HG02852 (cell line): ENCODE measurements around the gene MYOM1.

Experiments
- ATAC-seq: cut with Tn5 transposase; IDR thresholded peaks from one replicate; pipeline ENCODE4 v1.9.1; 2021; ENCODE audit warnings: mild to moderate bottlenecking, moderate library complexity; ENCODE audit not compliant: unreplicated experiment

Gene MYOM1

DNA sequence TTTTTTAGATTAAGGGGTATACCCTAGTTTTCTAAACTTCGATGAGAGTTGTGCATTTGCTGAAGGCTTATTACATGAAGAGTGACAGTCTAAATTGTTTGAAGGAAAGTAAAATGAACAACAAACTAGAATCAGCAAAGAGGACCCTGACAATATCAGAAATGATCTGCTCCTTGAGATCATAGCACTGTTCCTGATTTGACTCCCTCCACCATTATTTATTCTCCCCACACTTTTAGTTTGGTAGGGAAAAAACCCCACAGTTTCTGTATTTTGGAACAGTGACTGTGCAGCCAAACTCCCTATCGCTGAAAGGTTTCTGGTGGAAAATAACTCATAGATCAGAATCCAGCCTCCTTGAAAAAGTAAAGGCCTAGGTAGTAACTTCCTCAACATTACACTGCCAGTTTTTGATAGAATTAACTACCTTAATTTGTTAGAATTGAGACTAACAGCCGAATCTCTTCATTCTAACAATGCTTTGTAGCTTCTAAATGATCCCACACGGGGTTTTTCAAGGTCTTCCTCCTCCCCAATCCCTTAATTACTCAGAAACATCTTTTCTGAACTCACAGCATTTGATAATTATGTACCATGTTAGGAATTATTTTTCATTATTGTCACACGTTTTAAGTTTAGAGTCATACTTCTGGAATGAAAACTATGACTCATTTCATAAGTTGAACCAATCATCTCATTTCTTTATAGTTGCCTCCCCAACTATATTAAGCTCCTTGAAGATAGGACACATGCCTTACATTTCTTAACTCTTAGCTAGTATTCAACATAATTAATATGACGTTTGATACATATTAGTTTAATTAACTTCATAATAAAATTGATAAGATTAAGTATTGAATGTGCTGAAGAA is 30.7 kb upstream of the MYOM1 start:
- ATAC-seq: no peak

DNA sequence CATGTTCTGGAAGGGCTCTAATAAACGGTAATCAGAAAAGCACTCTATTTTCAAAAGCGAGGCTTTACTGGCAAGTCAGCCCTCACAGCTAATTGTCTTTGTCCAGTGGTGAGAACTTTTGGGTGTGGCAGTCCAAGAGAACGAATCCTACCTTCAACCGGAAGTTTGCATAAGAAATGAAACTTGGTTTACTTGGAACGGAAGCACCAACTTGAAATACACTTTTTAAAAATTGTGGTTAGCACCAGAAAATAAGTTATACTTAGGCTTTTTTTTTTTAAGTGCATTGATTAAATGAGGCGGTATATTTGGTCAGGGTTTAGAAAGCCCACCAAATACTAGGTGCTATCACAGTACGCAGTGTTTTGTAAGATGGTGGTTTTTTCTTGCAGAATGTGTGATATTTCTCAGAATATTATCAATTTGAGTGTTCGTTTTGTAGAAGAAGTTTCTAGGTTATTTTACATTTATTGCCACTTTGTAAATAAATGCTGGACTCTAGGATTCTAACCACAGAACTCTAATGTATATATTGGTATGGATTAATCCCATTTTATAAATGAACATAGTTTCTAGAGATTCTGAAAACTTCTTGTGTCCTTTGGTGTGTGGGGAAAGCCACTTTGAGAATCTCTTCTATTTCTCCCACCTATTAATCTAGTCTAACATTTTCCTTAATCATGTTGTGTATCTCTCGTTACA is 29.0 kb upstream of the MYOM1 start:
- no peak for ATAC-seq

DNA sequence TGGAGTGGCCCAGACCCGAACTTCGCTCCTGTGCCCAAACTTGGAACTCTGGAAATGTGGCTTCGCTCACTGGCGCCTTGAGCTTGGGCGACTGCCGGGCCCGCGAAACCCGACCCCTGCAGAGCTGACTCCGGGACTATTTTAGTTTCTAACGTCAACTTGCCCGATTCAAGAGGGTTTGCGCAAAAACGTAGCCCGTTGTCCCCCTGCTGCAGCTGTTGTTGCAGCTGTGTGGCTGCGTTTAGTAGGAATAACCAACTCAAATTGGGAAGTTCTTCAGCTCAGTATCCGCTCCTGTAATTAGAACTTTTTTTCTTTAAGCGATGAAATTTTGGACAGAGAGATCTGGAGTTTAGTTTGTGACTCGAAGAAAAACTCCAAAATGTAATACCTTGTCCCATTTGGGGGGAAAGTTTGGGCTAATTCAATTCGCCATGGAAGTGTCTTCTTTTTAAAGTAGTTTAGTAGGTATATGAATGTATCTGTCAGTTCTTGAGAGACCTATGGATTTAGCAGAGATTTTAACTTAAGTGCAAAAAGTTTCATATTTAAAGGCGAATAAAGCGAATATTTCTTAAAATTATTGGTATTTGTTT is 28.4 kb upstream of the MYOM1 start:
- ATAC-seq: peak; percentile 1

DNA sequence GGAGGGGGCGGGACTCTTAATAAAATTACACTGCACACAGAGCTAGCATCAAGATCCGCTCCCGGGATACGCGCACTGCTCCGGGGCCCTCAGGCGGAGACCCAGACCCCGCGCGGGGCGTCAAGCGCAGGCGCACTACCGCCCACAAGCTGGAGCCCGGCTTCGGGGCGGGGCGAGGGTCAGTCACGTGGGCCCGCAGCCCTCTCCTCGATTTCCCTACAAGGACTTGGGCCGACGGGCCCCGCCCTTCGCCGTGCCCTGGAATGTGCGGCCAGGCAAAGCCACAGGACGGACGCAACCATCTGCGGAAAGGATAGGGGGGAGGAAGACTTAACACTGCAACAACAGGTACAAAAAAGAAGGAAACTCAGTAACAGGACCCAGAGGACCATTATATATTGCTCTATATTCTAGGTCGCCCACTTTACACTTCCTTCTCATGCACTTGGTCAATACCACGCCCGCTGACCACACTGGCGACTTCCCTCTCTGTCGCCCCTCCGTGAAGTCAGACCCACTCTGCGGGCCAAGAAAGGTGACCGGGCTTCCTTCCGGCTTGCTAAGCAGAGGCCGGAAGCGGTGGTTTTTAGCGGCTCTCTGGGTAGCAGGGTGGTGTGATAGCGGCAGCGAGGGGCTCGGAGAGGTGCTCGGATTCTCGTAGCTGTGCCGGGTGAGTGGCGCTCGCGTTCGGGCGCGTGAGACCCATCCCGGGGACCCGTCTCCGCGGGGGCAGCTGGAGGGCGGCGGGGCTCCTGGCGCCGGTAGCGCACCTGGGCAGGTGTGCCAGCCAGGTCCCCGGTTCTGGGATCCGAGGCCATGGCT is 27.7 kb upstream of the MYOM1 start, which contains the start of gene MYL12A:
TSS of gene MYL12A (plus strand) at position 562 of the 822 bp plus-strand sequence. CDS start 5,447 bp downstream, outside the sequence.
- ATAC-seq: peak; percentile 83

DNA sequence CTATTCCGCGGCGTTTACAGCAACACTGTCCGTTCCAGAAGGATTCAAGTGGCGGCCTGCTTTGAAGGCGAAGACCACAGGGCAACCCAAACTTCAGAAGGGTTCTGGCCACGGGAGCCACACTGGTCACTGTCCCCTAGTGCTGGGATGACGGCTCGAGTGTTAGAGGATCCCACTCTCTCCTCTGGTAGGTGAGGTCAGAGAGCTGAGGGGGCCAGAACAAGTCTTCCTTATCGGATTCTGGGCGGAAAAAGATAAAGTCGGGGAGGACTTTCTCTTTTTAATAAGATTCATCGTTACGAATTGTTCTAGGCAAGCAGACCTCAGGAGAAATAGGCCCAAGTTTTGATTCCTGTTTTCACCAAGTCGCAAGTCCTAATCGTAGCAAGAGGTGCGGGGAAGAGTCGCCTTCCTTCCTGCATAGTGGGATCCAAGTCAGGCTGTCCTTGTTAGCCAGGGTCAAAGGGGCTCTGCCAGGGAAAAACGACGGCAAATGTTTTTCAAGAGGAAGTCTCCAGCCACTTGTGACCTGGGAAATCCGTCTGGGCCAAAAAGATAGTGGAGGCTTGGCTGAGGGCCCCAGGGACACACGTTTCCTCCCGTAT is 27.0 kb upstream of the MYOM1 start:
- no peak for ATAC-seq

DNA sequence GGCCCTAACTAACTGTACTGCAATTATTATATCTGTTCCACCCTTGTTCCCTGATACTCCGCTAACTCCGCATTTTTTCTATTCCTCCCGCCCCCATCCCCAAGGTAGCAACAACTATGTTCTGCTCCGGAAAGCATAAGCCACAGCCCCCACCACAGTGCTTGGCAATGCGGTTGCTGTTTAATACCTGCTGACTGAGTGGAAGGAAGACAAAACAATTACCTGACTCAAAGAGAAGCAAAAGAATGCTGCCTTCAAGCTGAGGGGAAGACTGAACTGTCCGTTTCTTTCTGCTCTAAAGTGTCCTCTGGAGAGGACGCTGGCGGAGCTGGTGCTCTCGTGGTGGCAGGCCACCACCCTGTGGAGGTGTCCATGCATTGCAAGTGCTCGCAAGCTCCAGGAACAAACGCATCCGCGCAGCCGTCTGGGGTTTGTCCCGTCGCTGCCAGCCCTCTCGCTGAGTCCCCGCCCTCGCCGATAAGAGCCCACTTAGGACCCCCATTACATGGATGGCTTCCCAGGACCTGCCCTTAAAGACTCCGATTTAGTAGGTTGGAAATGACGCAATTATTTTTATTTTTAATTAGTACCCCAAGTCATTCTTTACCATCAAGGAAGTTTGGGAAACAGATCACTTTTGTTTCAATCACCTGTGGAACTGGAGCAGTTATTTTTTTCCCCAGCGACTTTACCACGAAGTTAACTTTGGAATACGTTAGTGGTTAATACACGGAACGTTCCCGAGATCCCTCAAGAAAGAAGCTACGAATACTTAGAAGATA is 26.3 kb upstream of the MYOM1 start:
- ATAC-seq: peak; percentile 39

DNA sequence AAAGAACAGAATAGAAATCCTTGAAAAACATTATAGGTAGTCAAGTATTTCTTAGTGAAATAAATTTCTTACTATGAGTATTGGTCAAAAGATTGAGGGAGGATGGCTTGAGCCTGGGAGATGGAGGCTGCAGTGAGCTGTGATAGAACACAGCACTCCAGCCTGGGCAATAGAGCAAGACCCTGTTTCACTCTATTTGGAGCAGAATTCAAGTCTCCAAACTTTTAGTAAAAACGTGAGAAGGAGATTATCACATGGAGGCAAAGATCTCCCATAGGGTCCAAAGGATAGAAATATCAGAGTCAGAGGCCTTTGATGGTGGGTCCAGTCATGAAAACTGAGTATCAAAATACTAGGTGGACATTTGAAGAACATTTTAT is 25.4 kb upstream of the MYOM1 start:
- ATAC-seq: no peak

DNA sequence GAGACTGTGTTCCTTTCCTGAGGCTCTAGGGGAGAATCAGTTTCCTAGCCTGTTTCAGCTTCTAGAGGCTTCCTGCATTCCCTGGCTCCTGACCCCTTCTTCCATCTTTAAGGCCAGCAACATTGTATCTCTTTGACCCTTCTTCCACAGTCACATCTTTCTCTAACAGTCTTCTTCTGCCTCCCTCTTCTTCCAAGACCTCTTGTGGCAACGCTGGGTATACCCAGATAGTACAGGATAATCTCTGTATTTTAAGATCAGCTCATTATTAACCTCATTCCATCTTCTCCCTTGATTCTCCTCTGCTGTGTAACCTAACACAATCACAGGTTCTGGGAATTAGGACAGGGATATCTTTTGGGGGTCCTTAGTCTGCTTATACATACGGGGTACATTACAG is 19.0 kb upstream of the MYOM1 start:
- ATAC-seq: no peak

DNA sequence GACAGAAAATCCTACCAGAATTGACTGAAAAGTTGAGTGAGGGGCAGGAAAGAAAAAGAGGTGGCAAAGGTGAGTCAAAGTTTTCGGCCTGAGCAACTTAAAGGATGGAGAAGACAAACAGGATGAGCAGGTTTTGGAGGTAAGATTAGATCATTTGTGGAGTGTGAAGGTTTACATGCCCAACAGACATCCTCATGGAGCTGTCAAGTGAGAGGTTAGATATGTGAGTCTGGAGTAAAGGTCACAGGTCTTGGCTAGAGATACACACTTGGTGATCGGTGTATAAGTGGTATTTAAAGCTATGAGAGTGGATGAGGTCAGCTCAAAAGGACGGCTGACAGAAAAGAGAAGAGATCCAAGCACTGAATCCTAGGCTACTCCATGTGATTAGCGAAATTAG is 16.7 kb upstream of the MYOM1 start:
- ATAC-seq: no peak

DNA sequence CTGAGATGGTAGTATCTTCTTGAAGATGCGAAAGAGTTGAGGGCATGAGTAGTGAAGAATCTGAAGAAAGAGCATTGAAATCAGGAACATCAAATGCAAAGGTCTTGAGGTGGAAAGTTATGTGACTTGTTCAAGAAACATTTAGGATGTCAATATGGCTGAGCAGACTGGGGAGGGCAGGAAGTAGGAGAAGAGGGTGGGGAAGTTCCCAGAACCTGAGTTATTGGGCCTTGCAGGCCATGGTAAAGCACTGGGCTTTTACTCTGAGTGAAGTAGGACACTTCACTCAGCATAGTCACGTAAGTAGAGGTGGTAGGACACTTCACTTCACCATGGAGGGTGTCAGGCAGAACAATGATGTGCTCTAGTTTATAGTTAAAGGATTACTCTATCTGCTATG is 16.1 kb upstream of the MYOM1 start:
- no peak for ATAC-seq

DNA sequence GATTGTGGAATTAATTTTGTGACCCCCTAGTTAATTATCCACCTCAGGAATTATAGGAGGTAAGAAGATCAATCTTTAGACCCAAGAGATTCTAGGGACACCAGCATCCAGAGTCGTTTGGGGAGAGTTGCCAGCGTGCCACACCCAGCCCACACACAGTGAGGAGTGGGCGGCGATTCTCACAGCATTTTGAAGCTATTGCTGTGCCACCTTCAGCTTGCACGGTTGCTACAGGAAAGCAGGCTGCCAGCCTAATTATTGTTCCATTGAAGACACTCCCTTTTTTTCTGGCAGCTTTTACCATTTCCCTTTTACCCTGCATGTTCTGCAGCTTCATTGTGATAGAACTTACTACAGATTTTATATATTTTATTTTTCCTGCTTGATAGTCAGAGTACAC is 14.7 kb upstream of the MYOM1 start:
- no peak for ATAC-seq

DNA sequence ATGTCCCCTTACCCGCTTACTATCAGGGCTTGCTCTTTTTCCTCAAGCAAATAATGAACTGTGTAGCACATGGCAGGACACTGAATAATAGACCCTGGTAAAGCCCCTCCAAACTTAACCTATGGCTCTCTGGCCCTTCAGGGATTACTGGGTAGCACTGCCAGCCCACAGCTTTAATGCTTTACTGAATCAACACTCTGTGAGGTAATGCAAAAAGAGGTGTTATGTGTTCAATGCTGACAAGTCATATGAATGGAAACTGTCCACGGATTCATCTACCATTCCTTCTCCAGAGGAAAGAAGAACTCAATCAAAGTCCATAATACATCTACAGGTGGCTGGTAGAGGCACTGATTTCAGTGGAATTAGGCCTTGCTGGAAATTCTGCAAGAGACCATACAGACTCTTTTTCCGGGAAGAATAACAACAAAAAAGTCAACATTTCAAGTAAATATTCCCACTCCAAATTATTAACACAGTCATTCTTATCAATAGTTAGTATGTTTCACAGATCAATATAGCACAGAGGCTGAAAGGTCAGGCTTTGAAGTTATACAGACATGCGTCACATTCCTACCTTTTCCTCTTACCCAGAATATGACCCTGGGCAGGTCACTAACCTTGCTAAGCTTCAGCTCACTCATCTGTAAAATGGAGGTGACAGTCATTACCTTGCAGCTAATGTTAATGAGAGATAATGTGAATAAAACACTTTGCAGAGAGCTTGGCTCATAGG is 13.8 kb upstream of the MYOM1 start:
- ATAC-seq: no peak

DNA sequence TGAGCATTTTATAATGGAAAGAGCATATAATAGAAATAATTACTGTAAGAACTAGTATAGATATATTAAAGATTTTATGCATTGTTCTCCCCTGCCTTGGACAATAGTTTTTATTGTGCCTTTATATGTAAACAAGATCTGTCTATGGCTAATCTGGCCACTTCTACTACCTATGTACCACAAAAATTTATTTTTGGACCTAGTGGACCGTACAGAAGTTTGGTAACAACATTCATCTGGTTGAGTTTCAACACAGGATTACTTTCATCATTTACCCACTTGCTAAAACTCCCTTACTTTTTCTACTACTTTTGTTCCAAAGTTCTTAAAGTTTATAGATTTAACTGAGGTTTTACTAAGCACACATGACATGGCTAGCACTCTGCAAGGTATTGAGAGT is 13.2 kb upstream of the MYOM1 start:
- no peak for ATAC-seq

DNA sequence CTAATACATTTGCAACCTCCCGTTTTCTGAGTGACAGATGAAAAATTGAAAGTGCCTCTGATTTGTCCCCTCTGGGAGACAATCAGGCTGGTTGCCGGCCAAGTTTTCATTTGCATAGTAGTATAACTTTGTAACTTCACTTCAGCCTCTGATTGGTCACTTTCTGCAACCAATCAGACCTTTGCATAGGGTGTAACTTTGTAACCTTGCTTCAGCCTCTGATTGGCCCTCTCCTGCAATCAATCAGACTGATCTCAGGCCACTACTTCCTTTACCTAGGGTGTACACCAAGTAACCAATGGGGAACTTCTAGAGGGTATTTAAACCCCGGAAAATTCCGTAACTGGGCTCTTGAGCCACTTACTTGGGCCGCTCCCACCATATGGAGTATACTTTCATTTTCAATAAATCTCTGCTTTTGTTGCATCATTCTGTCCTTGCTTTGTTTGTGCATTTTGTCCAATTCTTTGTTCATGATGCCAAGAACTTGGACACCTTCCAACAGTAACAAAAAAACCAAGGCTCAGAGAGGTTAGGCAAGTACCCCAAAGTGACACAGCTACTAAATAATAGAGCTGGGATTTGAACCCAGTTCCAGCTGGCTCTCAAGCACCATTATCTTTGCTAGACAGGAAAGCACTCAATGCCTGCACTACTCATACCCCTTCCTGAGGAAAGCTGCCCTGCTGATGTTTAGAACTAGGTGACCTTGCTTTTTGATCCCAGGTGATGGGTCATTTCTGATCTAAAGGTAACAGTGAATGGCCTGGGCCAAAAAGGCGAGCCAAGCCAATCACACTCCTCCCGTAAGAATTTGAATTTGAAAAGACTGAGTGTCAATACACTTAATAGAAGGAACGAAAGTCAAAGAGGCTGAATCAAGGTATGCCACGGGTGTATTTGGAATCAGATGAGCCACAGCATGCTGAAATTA is 10.9 kb upstream of the MYOM1 start:
- ATAC-seq: no peak

DNA sequence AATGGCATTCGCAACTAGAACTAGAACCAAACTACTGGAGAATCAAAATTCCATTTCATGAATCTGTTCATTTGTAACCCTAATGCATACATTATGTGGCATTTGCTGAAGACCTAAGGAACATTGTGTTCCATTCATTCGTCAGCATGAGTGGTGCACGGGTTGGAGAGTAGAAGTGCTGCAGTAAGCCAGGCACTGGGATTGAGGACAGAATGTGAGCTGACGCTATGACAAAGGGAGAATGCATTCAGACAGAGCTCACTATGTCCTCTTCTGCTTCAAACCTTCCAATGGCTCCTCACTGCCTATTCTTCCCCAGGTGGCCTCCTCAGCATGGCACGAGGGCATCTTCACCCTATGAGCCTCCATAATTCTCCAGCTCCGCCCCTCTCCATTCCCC is 6.3 kb upstream of the MYOM1 start:
- ATAC-seq: no peak

DNA sequence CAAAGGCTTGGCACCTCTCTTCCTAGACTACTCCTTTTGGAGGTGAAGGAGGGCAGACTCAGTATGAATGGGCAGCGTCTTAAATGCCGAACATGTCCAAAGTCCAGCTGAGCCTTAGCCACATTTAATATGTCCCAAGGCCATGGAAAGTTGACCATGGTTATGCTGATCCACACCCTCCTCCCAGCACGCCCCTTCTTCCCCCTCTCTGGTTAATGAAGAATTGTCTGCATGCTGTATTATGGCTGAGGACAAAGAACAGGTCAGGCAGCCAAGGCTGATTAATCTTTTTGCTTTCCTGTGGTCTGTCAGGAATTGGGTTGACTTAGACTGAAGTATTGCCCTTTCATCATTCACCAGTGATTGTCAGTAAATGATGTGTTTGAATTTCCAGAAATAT is 5.8 kb upstream of the MYOM1 start:
- ATAC-seq: no peak

DNA sequence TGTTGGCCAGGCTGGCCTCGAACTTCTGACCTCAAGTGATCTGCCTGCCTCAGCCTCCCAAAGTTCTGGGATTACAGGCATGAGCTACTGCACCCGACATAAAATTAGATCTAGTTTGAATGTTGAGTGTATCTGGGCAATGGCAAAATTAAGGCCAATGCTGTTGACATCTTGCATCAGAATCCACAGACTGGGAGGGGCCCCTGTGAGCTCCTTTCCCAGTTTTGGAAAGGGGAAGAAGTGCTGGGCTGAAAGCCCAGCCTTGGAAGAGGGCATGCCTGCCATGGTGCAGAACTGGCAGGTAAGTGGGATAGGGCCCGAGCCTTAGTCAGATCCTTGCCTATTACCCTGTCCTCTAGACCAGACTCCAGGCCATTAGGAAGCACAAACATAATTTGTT is 4.5 kb upstream of the MYOM1 start:
- ATAC-seq: no peak

DNA sequence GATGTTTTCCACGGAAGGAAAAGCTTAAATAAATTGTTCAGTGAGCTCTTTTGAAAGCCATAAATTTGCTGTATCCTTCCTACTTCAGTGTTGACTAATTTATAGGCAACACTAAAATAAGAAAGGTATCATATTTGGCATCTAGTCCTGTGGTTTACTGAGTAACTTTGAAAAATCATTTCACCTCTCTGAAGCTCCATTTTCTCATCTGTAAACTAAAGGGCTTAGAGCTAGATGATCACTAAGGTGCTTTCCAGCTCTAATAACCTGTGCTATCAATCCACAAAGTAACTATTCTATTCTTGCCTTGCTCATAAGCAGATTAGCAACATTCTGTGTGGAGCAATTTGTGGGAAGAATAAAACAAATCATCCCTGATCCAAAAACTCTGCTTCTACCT is 3.6 kb upstream of the MYOM1 start:
- ATAC-seq: no peak
